DLD1 (cell line): Measurements from ENCODE around the gene GFOD2.

Experiments
- in situ Hi-C: cut with HindIII; loops from 2 replicates; pipeline ENCODE4 v1.10.0; 2017; ENCODE audit warnings: low sequenced_read_pairs

The GFOD2 gene

DNA sequence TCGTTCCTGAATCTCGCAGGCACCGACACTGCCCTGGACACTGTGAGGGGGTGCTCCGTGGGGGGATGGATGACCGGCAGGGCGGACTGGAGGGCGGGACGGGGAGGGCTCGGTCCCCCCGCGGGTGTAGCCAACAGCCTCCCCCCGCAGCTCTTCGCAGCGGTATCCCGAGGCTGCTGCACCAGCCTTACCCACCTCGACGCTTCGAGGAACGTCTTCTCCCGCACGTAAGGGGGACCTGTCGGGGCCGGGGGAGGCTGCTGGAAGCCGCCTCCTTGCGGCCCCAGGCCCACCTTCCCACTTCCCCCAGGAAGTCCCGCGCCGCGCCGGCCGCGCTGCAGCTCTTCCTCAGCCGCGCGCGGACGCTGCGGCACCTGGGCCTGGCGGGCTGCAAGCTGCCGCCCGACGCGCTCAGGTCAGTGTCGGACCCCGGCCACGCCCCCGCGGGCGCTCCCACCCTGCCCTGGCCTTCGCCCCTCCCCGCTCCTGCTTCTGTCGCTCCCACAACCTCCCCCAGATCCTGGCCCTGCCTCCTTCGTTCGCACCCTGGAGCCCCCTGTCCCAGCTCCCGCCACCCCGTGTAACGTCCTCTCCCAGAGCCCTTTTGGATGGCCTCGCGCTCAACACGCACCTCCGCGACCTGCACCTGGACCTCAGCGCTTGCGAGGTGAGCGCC, 70.9 kb downstream of the GFOD2 start:
- in situ Hi-C loops: no loop called here

DNA sequence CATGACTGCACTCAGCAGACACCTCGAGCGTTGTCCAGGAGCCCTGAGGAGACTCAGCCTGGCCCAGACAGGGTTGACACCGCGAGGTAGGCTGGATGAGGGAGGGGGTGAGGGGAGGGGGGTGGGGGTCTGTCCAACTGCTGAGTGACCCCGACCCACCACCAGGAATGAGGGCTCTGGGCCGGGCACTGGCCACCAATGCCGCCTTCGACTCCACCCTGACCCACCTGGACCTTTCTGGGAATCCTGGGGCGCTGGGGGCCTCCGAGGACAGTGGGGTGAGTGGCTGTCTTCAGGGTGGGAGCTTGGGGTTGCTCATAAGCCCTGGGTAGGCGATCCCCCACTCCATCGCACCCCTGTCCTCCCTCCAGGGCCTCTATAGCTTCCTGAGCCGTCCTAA, 71.4 kb downstream of the GFOD2 start:
- in situ Hi-C loops: no loop called here

DNA sequence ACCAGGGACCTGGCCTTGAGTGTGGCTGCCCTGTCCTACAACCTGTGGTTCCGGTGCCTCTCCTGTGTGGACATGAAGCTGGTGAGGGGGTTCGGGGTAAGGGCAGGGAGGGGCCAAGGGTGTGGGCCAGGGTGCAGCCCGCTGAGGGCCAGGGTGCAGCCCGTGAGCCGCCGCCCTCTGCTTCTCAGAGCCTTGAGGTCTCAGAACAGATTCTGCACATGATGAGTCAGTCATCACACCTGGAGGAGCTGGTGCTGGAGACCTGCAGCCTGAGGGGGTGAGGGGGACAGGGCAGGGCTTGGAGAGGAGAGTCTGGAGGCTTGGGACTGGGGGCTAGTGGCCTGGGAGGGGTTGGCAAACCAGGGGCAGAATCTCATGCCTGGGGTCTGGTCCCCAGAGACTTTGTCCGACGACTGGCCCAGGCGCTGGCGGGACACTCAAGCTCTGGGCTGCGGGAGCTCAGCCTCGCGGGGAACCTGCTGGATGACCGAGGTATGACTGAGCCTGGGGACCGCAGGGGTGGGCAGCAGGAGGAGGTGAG, 71.9 kb downstream of the GFOD2 start:
- in situ Hi-C loops: no loop called here

DNA sequence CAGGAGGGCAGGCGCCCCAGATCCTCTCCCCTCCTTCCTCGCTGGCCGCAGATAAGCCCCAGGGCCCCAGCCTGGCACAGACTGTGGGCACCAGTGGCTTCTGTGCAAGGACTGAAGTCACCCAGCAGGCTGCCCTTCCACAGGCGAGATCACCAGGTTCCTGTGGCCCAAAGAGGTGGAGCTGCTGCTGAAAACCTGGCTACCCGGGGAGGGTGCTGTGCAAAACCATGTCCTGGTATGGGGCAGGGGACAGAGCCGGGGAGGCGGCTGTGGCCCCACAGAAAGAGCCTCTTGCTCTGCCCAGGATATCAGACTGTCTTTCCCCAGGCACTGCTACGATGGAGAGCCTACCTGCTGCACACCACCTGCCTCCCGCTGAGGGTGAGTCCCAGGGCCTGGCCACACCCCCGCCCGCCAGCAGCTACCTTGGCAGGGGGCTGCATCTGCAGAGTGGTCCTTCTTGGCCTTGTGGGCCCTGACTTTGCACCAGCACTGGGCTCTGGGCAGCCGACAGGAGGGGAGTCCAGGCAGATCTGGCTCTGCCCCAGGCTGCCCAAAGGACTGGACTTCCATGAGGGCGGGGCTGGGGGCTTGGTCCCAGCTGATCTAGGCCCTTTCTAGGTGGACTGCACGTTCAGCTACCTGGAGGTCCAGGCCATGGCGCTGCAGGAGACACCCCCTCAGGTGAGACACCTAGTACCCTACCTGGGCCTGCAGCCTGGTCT, 73.6 kb downstream of the GFOD2 start:
- in situ Hi-C loops: no loop called here

DNA sequence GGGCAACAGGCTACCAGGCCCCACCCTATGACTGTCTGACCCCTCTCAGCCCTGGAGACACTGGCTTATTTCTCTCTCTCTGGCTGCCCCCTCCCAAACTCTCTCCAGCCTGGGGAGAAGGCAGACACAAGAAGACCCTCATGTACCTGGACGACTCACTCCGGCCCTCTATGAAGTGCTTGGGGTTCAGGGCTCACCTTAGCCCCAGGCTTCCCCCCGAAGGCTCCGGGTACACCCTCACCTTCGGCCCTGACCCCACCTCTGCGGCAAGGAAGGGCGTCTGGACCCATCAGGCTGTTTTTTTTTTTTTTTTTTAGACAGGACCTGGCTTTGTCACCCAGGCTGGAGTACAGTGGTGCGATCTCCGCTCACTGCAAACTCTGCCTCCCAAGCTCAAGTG, 75.1 kb downstream of the GFOD2 start:
- in situ Hi-C loops: no loop called here

DNA sequence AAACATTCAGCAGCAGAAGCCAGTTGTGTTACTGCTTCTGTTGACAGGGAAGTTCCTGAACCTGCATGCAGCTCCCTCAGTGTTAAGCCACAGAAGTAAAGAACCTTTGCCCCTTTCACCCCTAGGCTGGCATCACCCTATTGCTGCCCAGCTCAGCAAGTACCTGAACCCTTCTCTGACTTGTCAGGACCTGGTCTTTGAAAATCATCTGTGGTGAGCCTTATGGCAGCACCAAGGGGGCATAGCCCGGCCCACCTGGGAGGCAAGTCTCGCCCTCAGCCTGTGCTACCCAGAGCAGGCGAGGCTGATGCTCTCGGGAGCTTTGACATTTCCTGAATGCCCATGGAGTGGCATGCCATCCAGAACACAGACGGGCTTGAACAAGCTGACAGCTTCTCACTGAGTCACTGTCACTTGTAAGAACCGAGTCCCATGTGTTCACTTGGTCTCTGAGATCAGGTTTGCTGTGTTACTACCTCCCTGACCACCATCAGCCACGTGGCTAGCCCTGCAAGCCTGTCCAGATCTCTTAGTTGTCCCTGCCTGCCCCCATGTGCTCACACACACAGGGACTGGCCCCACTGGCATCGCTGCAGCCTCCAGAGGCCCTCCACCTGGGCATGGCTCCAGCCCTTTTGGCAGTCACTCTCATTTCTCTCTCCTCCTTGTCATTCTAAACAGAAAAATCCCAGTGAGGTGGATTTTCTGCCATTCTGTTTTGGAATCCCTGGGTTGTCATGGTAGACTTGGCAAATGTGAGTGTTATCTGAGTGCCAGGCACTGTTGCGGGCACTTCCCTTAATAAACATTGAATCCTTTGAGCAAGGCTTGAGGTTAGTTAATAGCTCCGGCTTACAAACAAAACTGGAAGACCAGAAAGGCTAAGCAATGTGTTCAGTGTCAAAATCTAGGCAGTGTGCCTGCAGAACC, 77.1 kb downstream of the GFOD2 start:
- in situ Hi-C loops: no loop called here

DNA sequence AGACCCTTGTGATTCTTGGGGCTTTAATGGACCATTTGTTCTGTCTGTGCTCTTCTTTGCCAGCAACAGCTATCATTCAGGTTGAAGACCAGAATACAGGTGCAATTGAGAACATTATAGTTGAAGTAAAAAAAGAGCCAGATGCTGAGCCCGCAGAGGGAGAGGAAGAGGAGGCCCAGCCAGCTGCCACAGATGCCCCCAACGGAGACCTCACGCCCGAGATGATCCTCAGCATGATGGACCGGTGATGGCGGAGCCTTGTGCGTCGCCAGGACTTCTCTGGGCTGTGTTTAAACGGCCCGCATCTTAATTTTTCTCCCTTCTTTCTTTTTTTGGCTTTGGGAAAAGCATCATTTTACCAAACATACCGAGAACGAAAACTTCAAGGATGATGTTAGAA, 81.5 kb downstream of the GFOD2 start:
- in situ Hi-C loops: no loop called here

DNA sequence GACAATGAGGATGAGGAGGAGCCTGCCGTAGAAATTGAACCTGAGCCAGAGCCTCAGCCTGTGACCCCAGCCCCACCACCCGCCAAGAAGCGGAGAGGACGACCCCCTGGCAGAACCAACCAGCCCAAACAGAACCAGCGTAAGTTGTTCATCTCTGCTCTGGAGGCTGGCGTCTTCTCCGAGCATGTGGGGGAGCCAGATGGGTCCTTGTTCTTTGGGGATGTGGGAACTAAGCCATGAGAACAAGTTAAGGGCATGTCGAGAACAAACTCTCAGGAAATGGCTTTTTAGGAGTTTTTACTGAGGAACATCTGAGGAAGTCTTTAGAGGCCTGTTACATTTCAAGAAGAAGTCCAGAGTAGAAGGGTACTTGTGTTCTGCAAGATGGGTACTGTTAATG, 82.4 kb downstream of the GFOD2 start:
- in situ Hi-C loops: no loop called here

DNA sequence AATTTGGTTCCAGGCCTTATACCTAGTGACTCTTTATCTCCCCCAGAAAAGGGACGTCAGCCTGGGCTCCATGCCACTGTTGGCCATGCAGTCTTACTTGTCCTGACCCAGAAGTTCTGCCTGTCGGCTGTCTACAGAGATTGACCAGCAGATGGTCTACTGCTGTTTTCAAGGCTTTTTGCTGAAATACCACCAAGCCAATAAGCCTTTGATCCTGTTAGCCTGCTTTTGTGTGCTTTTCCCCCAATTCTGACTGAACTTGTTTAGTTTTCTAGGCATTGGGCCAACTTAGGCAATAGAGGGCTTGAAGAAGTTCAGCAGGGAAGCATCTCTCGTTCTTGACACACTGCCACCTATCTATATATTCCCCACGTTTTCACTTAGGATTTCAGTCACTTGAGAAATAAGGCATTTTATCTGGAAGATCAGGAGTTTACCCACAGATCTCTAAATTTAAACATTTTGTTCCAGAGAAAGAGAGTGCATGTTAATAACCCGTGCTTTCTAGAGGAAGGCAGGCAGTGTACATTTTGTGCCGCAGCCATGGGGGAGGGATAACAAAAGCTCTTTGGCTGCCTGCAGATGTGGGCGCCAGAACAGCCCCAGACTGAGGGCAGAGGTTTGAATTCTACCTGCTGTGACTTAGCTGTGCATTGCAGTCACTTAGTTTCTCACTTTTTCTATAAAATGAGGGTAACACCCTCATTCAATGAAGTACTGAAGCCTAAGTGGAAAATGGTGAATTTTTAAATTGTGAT, 86.5 kb downstream of the GFOD2 start:
- in situ Hi-C loops: no loop called here

DNA sequence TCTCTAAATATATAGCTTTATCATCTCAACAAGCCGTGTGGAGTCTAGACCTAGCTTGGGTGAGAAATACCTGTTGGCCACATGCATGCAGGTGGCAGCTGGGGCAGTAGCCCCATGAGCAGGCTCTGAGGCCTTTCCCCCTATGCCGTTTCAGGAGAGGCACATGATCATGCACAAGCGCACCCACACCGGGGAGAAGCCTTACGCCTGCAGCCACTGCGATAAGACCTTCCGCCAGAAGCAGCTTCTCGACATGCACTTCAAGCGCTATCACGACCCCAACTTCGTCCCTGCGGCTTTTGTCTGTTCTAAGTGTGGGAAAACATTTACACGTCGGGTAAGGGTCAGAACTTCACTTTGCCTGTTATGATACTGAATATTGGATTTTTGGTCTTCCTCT, 90.9 kb downstream of the GFOD2 start:
- in situ Hi-C loops: no loop called here
